Prostate gland (tissue), 2 donors: ENCODE measurements around the gene CCDC12. TPM values are rescaled to one million over a fixed set of nuclear protein-coding genes. Genes with fewer than 3 reads are reported as not detected.

Experiments
- DNase-seq: peaks from one replicate; pipeline ENCODE4 v3.0.0-alpha.2; 2019; ENCODE audit warnings: low spot score
- H3K27ac ChIP-seq, 2 donors: fragments of 200-600 bp; sonication (generic); 2 replicates each; pipeline ENCODE4 v1.5.1; 2017 to 2019
- H3K27me3 ChIP-seq: fragments of 200-600 bp; sonication (generic); replicated peaks from 2 replicates; pipeline ENCODE4 v1.5.1; 2019; ENCODE audit not compliant: insufficient read depth
- H3K36me3 ChIP-seq, 2 donors: fragments of 200-600 bp; sonication (generic); 1 replicate in 1 of 2; 2 replicates in 1 of 2; pipeline versions ENCODE4 v1.5.1 to v1.8.1; 2017 to 2019
- H3K4me1 ChIP-seq: fragments of 200-600 bp; sonication (generic); replicated peaks from 2 replicates; pipeline ENCODE4 v1.5.1; 2019
- H3K4me3 ChIP-seq, 2 donors: fragments of 200-600 bp; sonication (generic); 2 replicates each; pipeline ENCODE4 v1.5.1; 2017 to 2019
- H3K9me3 ChIP-seq: fragments of 200-600 bp; sonication (generic); 2 replicates; pipeline ENCODE4 v1.5.1; 2017
- POLR2A ChIP-seq: fragments of 450-650 bp; IDR thresholded peaks from one replicate; pipeline ENCODE4 v1.6.1; 2016; ENCODE audit warnings: antibody characterized with exemption, mild to moderate bottlenecking
- POLR2AphosphoS5 ChIP-seq: sonication (generic); formaldehyde crosslinking; IDR thresholded peaks from one replicate; pipeline ENCODE4 v1.6.1; 2017; ENCODE audit warnings: antibody characterized with exemption
- WGBS: methylation state at CpG from one replicate; pipeline ENCODE4 v1.1.5; 2018; 5-methylcytosine and 5-hydroxymethylcytosine counted together
- intact Hi-C: fragments of 100-400 bp; cut with DNase I; formaldehyde crosslinking; loops from one replicate; pipeline ENCODE4 v1.14.2; 2022
- total RNA-seq, 2 donors: library from RNA; depleted of rRNA; stranded (reverse); fragments of >200 nt; gene quantifications; one replicate each; pipeline ENCODE4 v1.1.0, GENCODE V29; 2016
- TF ChIP-seq, protein P1 (sequence below), 4 experiments: fragments of 200-600 bp in 2 of 4; fragments of 450-650 bp in 2 of 4; sonication (generic) in 2 of 4; IDR thresholded peaks; 1 replicate in 3 of 4; 2 replicates in 1 of 4; pipeline ENCODE4 v1.5.1; 2016 to 2019; ENCODE audit warnings: antibody characterized with exemption in 4 of 4, mild to moderate bottlenecking in 2 of 4, moderate library complexity in 2 of 4

Gene CCDC12
- total RNA-seq, 2 donors from 2014 or later, result 34.6 to 78.7 TPM

DNA sequence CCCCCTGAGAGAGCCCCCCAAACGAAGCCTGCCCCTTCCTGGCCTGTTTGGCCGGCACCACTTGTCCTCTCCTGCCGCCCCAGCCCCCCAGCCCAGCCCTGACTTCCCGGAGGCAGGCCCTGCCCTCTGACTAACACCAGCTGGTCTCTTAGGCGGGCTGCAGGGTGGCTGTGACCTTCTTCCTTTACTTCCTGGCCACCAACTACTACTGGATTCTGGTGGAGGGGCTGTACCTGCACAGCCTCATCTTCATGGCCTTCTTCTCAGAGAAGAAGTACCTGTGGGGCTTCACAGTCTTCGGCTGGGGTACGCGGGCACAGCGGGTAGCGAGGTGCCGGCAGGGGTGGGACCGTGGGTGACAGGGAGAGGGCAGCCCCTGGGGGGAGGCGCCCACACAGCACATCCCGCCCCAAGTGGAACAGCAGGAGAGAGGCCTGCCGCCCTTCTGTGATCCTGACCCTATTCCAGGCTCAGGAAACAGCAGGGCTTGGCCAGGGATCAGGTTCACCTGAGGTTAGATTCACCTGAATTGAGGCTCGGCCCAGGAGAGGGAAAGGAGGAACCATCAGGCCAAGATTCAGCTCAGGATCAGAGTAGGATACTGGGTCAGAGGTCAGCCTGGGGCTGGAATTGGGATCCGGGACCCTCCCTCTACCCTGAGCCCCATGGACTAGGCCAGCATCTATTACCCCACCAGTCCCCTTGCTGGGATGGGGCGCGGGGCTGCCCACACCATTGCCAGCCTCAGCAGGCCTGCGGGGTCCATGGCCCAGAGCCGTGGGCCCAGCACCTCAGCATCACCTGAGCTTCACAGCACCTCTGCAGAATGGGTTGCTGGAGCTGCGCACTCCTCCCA is 77.2 kb downstream of the CCDC12 start:
- TF ChIP-seq POLR2A (no peak), POLR2AphosphoS5 (no peak)
- TF ChIP-seq, protein P1, sequence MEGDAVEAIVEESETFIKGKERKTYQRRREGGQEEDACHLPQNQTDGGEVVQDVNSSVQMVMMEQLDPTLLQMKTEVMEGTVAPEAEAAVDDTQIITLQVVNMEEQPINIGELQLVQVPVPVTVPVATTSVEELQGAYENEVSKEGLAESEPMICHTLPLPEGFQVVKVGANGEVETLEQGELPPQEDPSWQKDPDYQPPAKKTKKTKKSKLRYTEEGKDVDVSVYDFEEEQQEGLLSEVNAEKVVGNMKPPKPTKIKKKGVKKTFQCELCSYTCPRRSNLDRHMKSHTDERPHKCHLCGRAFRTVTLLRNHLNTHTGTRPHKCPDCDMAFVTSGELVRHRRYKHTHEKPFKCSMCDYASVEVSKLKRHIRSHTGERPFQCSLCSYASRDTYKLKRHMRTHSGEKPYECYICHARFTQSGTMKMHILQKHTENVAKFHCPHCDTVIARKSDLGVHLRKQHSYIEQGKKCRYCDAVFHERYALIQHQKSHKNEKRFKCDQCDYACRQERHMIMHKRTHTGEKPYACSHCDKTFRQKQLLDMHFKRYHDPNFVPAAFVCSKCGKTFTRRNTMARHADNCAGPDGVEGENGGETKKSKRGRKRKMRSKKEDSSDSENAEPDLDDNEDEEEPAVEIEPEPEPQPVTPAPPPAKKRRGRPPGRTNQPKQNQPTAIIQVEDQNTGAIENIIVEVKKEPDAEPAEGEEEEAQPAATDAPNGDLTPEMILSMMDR (IDR thresholded peaks at IDR 0.05), result no peak
- H3K27ac ChIP-seq, result no peak overlapping the region
- peaks cover 5% of the 10 kb centered on the region for H3K27me3 ChIP-seq
- no peak for DNase-seq
- no peak overlapping the region for H3K4me3 ChIP-seq
- no peaks in the 10 kb centered on the region for H3K36me3 ChIP-seq
- WGBS, result 84% methylated on average over 18 of the region's 22 CpGs
- peaks cover 6% of the 10 kb centered on the region for H3K4me1 ChIP-seq
- intact Hi-C loops, result no loop called here
- H3K9me3 ChIP-seq, result no peaks in the 10 kb centered on the region

DNA sequence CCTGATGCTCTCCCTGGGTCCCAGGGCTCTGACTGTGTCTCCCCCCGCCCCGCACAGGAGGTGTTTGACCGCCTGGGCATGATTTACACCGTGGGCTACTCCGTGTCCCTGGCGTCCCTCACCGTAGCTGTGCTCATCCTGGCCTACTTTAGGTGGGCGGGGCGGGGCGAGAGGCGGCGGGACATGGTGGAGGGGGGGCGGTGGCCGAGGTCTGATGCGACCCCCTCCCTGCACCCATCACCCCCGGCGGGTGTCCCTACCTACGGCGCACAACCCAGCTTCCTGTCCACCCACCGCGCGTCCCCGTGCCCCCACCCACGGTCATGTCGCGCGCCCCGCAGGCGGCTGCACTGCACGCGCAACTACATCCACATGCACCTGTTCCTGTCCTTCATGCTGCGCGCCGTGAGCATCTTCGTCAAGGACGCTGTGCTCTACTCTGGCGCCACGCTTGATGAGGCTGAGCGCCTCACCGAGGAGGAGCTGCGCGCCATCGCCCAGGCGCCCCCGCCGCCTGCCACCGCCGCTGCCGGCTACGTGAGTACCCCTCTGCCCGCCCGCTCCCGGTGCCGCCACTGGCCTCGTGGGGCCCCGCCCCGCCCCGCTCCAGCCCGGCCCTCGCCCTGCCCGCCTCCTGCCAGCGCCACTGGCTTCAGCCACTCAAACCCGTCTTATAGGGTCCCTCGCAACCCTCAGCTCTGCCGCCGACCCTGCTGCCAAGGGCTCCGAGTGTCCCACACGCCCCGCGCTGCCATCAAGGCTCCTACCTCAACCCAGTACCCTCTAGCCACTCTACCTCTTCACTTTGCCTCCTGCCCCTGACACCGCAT is 78.0 kb downstream of the CCDC12 start:
- Histone ChIP-seq H3K36me3 (no peaks in the 10 kb centered on the region), H3K27ac (no peak overlapping the region), H3K9me3 (no peaks in the 10 kb centered on the region), H3K27me3 (peaks cover 5% of the 10 kb centered on the region), H3K4me3 (no peak overlapping the region), H3K4me1 (peaks cover 6% of the 10 kb centered on the region)
- TF ChIP-seq, protein P1 (IDR thresholded peaks at IDR 0.05), result no peak
- TF ChIP-seq POLR2AphosphoS5 (no peak), POLR2A (no peak)
- intact Hi-C loops, result no loop called here
- DNase-seq, result no peak
- WGBS, result 12% methylated on average over 54 of the region's 71 CpGs

DNA sequence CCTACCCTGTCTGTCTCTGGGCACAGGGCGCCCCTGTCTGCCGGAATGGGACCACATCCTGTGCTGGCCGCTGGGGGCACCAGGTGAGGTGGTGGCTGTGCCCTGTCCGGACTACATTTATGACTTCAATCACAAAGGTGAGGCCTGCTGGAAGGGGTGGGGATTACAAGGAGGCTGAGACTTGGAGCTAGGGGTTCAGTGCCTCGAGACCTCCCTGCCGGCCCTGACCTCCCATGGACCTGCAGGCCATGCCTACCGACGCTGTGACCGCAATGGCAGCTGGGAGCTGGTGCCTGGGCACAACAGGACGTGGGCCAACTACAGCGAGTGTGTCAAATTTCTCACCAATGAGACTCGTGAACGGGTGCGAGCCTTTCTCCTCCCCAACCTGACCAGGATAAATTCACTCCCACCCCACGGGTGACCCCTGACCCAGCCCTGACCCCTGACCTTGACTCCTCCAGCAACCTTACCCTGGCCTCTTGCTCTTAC is 78.7 kb downstream of the CCDC12 start:
- Histone ChIP-seq H3K27me3 (peaks cover 5% of the 10 kb centered on the region), H3K4me1 (peaks cover 6% of the 10 kb centered on the region), H3K36me3 (no peaks in the 10 kb centered on the region), H3K4me3 (no peak overlapping the region), H3K9me3 (no peaks in the 10 kb centered on the region), H3K27ac (no peak overlapping the region)
- no peak for DNase-seq
- WGBS, result 76% methylated on average over 15 of the region's 15 CpGs
- no peak for TF ChIP-seq POLR2A
- TF ChIP-seq, protein P1 (IDR thresholded peaks at IDR 0.05), result no peak
- TF ChIP-seq POLR2AphosphoS5, result no peak
- intact Hi-C loops, result no loop called here

DNA sequence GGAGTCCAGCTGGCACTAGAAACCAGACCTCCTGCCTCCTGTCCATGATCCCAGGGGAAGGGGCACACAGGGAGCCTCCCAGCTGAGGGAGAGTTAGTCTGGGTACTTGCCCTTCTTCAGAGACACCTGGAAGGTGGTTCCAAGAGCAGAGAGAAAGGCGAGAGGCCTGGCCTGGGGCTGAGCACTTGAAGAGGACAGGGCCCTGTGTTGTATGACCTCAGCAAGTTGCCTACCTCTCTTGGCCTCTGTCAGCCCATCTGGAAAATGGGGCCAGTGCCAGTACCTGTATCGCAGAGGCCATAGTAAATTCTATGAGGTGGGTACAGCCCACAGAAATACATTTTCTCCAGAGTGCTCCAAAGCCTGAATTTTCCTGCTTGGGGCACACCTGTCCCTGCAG is 79.5 kb downstream of the CCDC12 start:
- intact Hi-C loops, result no loop called here
- Histone ChIP-seq H3K36me3 (no peaks in the 10 kb centered on the region), H3K4me3 (no peak overlapping the region), H3K27me3 (peaks cover 5% of the 10 kb centered on the region), H3K27ac (no peak overlapping the region), H3K9me3 (no peaks in the 10 kb centered on the region), H3K4me1 (peaks cover 6% of the 10 kb centered on the region)
- WGBS, result 95% methylated on average over 2 of the region's 2 CpGs
- DNase-seq, result no peak
- TF ChIP-seq, protein P1 (IDR thresholded peaks at IDR 0.05), result no peak
- TF ChIP-seq POLR2AphosphoS5 (no peak), POLR2A (no peak)
